DMS 273 treated with DMSO at 0.1 percent for 48 hours (cell line): ENCODE data around the gene FBXW8.

ENCODE experiments used
- DNase-seq: peaks from one replicate; lab custom pipeline; 2025; lab: John Stamatoyannopoulos, UW

Gene FBXW8

DNA sequence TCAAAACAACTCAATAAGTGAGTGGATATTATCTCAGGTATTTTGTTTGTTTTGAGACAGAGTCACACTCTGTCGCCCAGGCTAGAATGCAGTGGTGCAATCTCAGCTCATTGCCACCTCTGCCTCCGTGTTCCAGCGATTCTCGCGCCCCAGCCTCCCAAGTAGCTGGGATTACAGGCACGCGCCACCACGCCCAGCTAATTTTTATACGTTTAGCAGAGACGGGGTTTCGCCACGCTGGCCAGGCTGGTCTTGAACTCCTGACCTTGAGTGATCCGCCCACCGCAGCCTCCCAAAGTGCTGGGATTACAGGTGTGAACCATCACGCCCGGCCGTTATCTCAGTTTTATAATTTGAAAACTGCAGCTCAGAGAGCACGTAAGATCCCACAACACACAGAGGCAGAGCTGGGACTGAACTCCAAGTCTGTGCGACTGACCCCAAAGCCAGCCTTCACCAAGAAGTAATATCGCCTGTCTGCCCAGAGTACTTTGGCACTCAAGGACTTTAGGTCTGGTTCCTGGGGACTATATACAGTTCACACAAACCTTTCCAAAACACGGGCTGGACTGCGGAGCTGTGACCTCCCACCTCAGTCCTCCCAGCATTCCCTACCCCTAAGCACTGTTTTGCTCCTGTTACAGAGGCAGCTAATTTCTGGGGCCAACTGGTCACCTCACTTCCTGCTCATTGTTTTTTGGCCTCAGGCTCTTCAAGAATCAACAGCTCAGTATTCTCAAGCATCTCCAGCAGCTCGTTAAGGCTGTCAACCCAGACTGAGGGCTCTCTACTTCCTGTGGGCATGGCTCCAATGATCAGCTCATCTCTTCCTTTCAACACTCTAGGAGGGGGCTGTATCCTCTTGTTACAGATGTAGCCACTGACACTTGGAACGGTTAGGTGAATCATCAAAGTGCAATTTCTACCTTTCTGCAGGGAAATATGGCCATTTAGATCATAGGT is 165.9 kb downstream of the FBXW8 start:
- no peak for DNase-seq

DNA sequence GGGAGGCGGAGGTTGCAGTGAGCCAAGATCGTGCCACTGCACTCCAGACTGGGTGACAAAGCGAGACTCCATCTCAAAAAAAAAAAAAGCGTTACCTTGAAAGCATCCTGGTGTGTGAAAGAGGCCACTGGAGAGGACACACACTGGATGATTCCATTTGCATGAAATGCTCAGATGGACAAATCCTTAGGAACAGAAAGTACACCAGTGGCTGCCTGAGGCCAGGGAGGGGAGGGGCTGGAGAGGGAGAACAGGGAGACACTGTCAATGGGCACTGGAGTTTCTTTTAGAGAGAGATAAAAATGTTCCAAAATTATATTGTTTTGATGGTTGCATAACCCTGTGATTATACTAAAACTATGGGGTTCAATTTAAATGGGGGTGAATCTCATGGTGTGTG is 168.7 kb downstream of the FBXW8 start:
- DNase-seq = no peak

DNA sequence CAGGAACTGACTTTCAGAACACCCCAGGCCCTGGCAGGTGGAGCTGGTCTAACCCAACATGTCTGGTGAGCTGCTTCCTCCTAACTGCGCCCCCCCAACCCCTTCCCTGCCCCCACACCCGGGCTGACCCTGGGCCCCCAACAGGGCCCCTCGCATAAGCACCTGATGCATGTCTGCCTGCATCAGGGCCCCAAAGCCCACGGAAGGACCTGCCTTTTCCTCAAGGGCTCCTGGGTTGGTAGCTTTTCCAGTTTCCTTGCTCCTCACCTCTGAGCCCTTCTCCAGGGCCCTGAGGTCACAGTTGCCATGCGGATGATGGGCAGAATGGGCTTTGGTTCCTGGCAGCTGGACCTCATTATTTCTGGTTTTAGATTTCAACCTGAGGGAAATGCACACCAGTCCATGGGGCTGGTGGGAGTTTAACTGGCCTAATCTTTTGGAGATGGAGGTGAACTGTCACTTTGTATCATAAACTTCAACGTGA is 170.0 kb downstream of the FBXW8 start:
- DNase-seq = peak; percentile 24
